ENCODE measurements around the gene IMMT.

The IMMT gene

GRCh38 chr2:86195808-86196387, 636 bp upstream of the IMMT start:
- DNase-seq = no peak

- DNase-seq = no peak
Observed at GRCh38 chr2:86194751-86195054, 559 bp downstream of the IMMT start.

GRCh38 chr2:86193901-86194567, 1.2 kb downstream of the IMMT start:
- no peak for DNase-seq

- no peak for DNase-seq
Observed at GRCh38 chr2:86189782-86190416, 5.4 kb downstream of the IMMT start.

GRCh38 chr2:86186431-86186830, 8.8 kb downstream of the IMMT start:
- no peak for DNase-seq

GRCh38 chr2:86185517-86186212, 9.6 kb downstream of the IMMT start:
- no peak for DNase-seq

- DNase-seq = no peak
Observed at GRCh38 chr2:86176597-86176996, 18.7 kb downstream of the IMMT start.

- DNase-seq = no peak
Observed at GRCh38 chr2:86175828-86176227, 19.4 kb downstream of the IMMT start.

- no peak for DNase-seq
Observed at GRCh38 chr2:86174445-86174844, 20.8 kb downstream of the IMMT start.

- no peak for DNase-seq
Observed at GRCh38 chr2:86172610-86173009, 22.7 kb downstream of the IMMT start.

GRCh38 chr2:86171295-86171694, 24.0 kb downstream of the IMMT start:
- no peak for DNase-seq

GRCh38 chr2:86170449-86170848, 24.8 kb downstream of the IMMT start:
- no peak for DNase-seq

- DNase-seq = no peak
Observed at GRCh38 chr2:86160156-86160952, 34.9 kb downstream of the IMMT start.

- DNase-seq = no peak
Observed at GRCh38 chr2:86158286-86158685, 37.0 kb downstream of the IMMT start.

GRCh38 chr2:86157009-86157556, 38.2 kb downstream of the IMMT start:
- no peak for DNase-seq

- no peak for DNase-seq
Observed at GRCh38 chr2:86150502-86150901, 44.8 kb downstream of the IMMT start.

- no peak for DNase-seq
Observed at GRCh38 chr2:86147793-86148192, 47.5 kb downstream of the IMMT start.

GRCh38 chr2:86143926-86144685, 51.2 kb downstream of the IMMT start:
- DNase-seq = no peak

- no peak for DNase-seq
Observed at GRCh38 chr2:86143307-86143706, 52.0 kb downstream of the IMMT start.

GRCh38 chr2:86142436-86143257, 52.6 kb downstream of the IMMT start:
- DNase-seq = no peak

GRCh38 chr2:86140969-86141392, 54.3 kb downstream of the IMMT start:
- DNase-seq = no peak
